NCI-H2227 (cell line): ENCODE data around the gene DCAF7.

Experiments
- DNase-seq: peaks from one replicate; lab custom pipeline; 2025; ENCODE audit not compliant: unreplicated experiment; lab: John Stamatoyannopoulos, UW

The DCAF7 gene

GRCh38 chr17:63549946-63550816 is at the start of gene DCAF7:
Gene DCAF7, plus strand, starts transcription at chr17:63550477. Its CDS starts 201 bp downstream, at chr17:63550678.
- DNase-seq: peak; percentile 100

GRCh38 chr17:63500543-63501390 is 49.5 kb upstream of the DCAF7 start:
- DNase-seq: no peak

GRCh38 chr17:63503341-63503705 is 47.0 kb upstream of the DCAF7 start:
- no peak for DNase-seq

GRCh38 chr17:63504261-63504660 is 46.0 kb upstream of the DCAF7 start:
- DNase-seq: no peak

- no peak for DNase-seq
Measured at GRCh38 chr17:63505341-63505740, 44.9 kb upstream of the DCAF7 start.

GRCh38 chr17:63506627-63507026 is 43.6 kb upstream of the DCAF7 start:
- no peak for DNase-seq

GRCh38 chr17:63511331-63511730 is 38.9 kb upstream of the DCAF7 start:
- no peak for DNase-seq

GRCh38 chr17:63512388-63512787 is 37.9 kb upstream of the DCAF7 start:
- DNase-seq: no peak

GRCh38 chr17:63512896-63513644 is 37.2 kb upstream of the DCAF7 start:
- no peak for DNase-seq

- DNase-seq: peak; percentile 7
Measured at GRCh38 chr17:63514477-63514876, 35.8 kb upstream of the DCAF7 start.

- DNase-seq: no peak
Measured at GRCh38 chr17:63514974-63515373, 35.3 kb upstream of the DCAF7 start.

- DNase-seq: no peak
Measured at GRCh38 chr17:63515426-63515825, 34.9 kb upstream of the DCAF7 start.

GRCh38 chr17:63516910-63517824 is 33.1 kb upstream of the DCAF7 start:
- no peak for DNase-seq

GRCh38 chr17:63517825-63518534 is 32.3 kb upstream of the DCAF7 start:
- no peak for DNase-seq

GRCh38 chr17:63519116-63519881 is 31.0 kb upstream of the DCAF7 start:
- no peak for DNase-seq

- no peak for DNase-seq
Measured at GRCh38 chr17:63519972-63520882, 30.1 kb upstream of the DCAF7 start.

- peak; percentile 52 for DNase-seq
Measured at GRCh38 chr17:63523253-63523855, 26.9 kb upstream of the DCAF7 start, which contains the start of gene KCNH6. Gene KCNH6, plus strand, starts transcription at chr17:63523358. Its CDS starts 56 bp downstream, at chr17:63523414.
